K562 (cell line): ENCODE data around the gene SARS1. TPM values are rescaled to one million over a fixed set of nuclear protein-coding genes. Genes with fewer than 3 reads are reported as not detected.

ENCODE experiments used
- CXXC5 ChIP-seq: fragments of 250-450 bp; sonication (Bioruptor Pico); IDR thresholded peaks from 2 replicates; pipeline ENCODE4 v1.8.0; 2022; ENCODE audit warnings: inconsistent platforms, mild to moderate bottlenecking, moderate library complexity
- EHMT2 ChIP-seq: fragments of 450-650 bp; IDR thresholded peaks from 2 replicates; pipeline ENCODE4 v1.6.1; 2018; ENCODE audit warnings: antibody characterized with exemption
- GABPB1 ChIP-seq: sonication (generic); formaldehyde crosslinking; IDR thresholded peaks from 2 replicates; pipeline ENCODE4 v1.8.0; 2022; ENCODE audit warnings: mild to moderate bottlenecking, missing genetic modification reagents
- HEY1 ChIP-seq: fragments of 250-450 bp; sonication (Bioruptor Pico); IDR thresholded peaks from 2 replicates; pipeline ENCODE4 v1.5.0; 2020; ENCODE audit warnings: mild to moderate bottlenecking, moderate library complexity, borderline replicate concordance
- HNRNPLL ChIP-seq: fragments of 200-400 bp; formaldehyde crosslinking; IDR thresholded peaks from 2 replicates; pipeline ENCODE4 v1.6.1; 2017; ENCODE audit warnings: low read length, low read depth, mild to moderate bottlenecking; ENCODE audit not compliant: poor library complexity, severe bottlenecking
- KDM5B ChIP-seq: fragments of 200-600 bp; sonication (generic); IDR thresholded peaks from 2 replicates; pipeline ENCODE4 v1.6.1; 2012; ENCODE audit warnings: low read depth, mild to moderate bottlenecking, moderate library complexity, low read length, control low read depth, inconsistent platforms; ENCODE audit not compliant: insufficient replicate concordance
- MAFF ChIP-seq: IDR thresholded peaks from 2 replicates; pipeline ENCODE4 v1.6.1; 2012; ENCODE audit warnings: low read length, improper control_type of control experiment
- MAFG ChIP-seq: fragments of 450-650 bp; conservative IDR thresholded peaks from 2 replicates; pipeline ENCODE4 v1.6.1; 2016; ENCODE audit warnings: missing genetic modification characterization, missing compliant biosample characterization
- MCM5 ChIP-seq: fragments of 450-650 bp; IDR thresholded peaks from 2 replicates; pipeline ENCODE4 v1.6.1; 2016; ENCODE audit warnings: low read depth
- NKRF ChIP-seq: fragments of 450-650 bp; IDR thresholded peaks from 2 replicates; pipeline ENCODE4 v1.6.1; 2016; ENCODE audit warnings: borderline replicate concordance
- NONO ChIP-seq, 2 experiments: fragments of 200-400 bp in 1 of 2; fragments of 450-650 bp in 1 of 2; formaldehyde crosslinking in 1 of 2; IDR thresholded peaks; 2 replicates each; pipeline ENCODE4 v1.6.1; 2017; ENCODE audit warnings: low read depth in 2 of 2, mild to moderate bottlenecking in 2 of 2, moderate library complexity in 2 of 2, low read length in 1 of 2
- NR0B1 ChIP-seq: fragments of 450-650 bp; IDR thresholded peaks from one replicate; pipeline ENCODE4 v1.6.1; 2018; ENCODE audit warnings: mild to moderate bottlenecking, moderate library complexity; ENCODE audit not compliant: partially characterized antibody
- NR1H2 ChIP-seq: sonication (generic); formaldehyde crosslinking; IDR thresholded peaks from 2 replicates; pipeline ENCODE4 v1.4.0; 2020; ENCODE audit warnings: mild to moderate bottlenecking, missing genetic modification reagents
- SIN3A ChIP-seq, 2 experiments: fragments of 150-350 bp in 1 of 2; IDR thresholded peaks; 2 replicates each; pipeline ENCODE4 v1.6.1; 2011 to 2016; ENCODE audit warnings: borderline replicate concordance in 2 of 2, low read depth in 2 of 2, low read length in 2 of 2, mild to moderate bottlenecking in 2 of 2, moderate library complexity in 2 of 2; ENCODE audit not compliant: control insufficient read depth in 1 of 2
- SIRT6 ChIP-seq: IDR thresholded peaks from one replicate; pipeline ENCODE4 v1.6.1; 2012; ENCODE audit warnings: low read depth, mild to moderate bottlenecking, control low read depth, inconsistent platforms, low read length, moderate library complexity
- SP2 ChIP-seq: IDR thresholded peaks from 2 replicates; pipeline ENCODE4 v1.6.1; 2011; ENCODE audit warnings: mild to moderate bottlenecking, low read depth, low read length, moderate library complexity; ENCODE audit not compliant: poor library complexity, severe bottlenecking; ENCODE audit errors: extremely low read depth
- TAF1 ChIP-seq: IDR thresholded peaks from 2 replicates; pipeline ENCODE4 v1.6.1; 2011; ENCODE audit warnings: mild to moderate bottlenecking, low read length, moderate library complexity; ENCODE audit not compliant: insufficient read depth, control insufficient read depth, severe bottlenecking; ENCODE audit errors: extremely low read depth
- TCF7 ChIP-seq: sonication (generic); IDR thresholded peaks from 2 replicates; pipeline ENCODE4 v1.6.1; 2016; ENCODE audit warnings: antibody characterized with exemption, borderline replicate concordance
- TEAD4 ChIP-seq, 2 experiments: sonication (generic) in 1 of 2; formaldehyde crosslinking in 1 of 2; IDR thresholded peaks; 2 replicates each; pipeline versions ENCODE4 v1.6.1 to v1.8.0; 2012 to 2022; ENCODE audit warnings: borderline replicate concordance in 1 of 2, inconsistent platforms in 1 of 2, low read length in 1 of 2, mild to moderate bottlenecking in 1 of 2, missing genetic modification reagents in 1 of 2
- ZNF124 ChIP-seq: sonication (generic); formaldehyde crosslinking; IDR thresholded peaks from 2 replicates; pipeline ENCODE4 v1.8.1; 2022; ENCODE audit warnings: missing genetic modification reagents
- ZNF165 ChIP-seq: fragments of 250-450 bp; sonication (Bioruptor Pico); IDR thresholded peaks from 2 replicates; pipeline ENCODE4 v1.4.0; 2020; ENCODE audit warnings: borderline replicate concordance
- ZNF282 ChIP-seq: sonication (generic); formaldehyde crosslinking; IDR thresholded peaks from 2 replicates; pipeline ENCODE4 v1.8.1; 2023; ENCODE audit warnings: missing genetic modification reagents
- polyA plus RNA-seq, 8 experiments: library from polyadenylated mRNA; depleted of rRNA in 4 of 8; stranded (reverse) in 5 of 8; unstranded in 3 of 8; fragments of >200 nt; fragmentation: Nextera tagmentation in 2 of 8; fragmentation: Illumina TruSeq in 1 of 8; extraction: Ambion mirVana in 2 of 8; extraction: Trizol in 1 of 8; gene quantifications; 2 replicates each; pipeline versions ENCODE4 v1.2.1 to v1.2.3, GENCODE V29; 2011 to 2014; ENCODE audit warnings: inconsistent platforms in 1 of 8, missing spikeins in 1 of 8
- total RNA-seq, 7 experiments: library from RNA; depleted of rRNA in 6 of 7; stranded (reverse); fragments of >200 nt in 6 of 7; fragmentation: Illumina TruSeq in 2 of 7; extraction: Trizol in 2 of 7; gene quantifications; 2 replicates each; pipeline versions ENCODE4 v1.2.1 to v1.2.3, GENCODE V29; 2011 to 2021; ENCODE audit warnings: low replicate concordance in 1 of 7
- TF ChIP-seq, protein P1 (sequence below): IDR thresholded peaks from 3 replicates; pipeline ENCODE4 v1.6.1; 2011; ENCODE audit warnings: borderline replicate concordance, mild to moderate bottlenecking; ENCODE audit not compliant: insufficient read length, insufficient read depth

SARS1 gene
- total and polyA plus RNA-seq, 9 of the 15 experiments (the other 6 are each of a cell fraction or from before 2014, with no cell fraction given) = 221 to 623 (median 254) TPM

- peak in 1 of 2 experiments; percentile 52; a peak in 1 of 4 replicates for TF ChIP-seq NONO (IDR thresholded peaks at IDR 0.05; ENCODE audit: low read depth in 2 of 2, low read length in 1 of 2)
- no peak for TF ChIP-seq NKRF
- TF ChIP-seq SIN3A (IDR thresholded peaks at IDR 0.05; ENCODE audit: borderline replicate concordance in 2 of 2, control insufficient read depth in 1 of 2, low read depth in 2 of 2, low read length in 2 of 2) = no peak
- TF ChIP-seq, protein P1, sequence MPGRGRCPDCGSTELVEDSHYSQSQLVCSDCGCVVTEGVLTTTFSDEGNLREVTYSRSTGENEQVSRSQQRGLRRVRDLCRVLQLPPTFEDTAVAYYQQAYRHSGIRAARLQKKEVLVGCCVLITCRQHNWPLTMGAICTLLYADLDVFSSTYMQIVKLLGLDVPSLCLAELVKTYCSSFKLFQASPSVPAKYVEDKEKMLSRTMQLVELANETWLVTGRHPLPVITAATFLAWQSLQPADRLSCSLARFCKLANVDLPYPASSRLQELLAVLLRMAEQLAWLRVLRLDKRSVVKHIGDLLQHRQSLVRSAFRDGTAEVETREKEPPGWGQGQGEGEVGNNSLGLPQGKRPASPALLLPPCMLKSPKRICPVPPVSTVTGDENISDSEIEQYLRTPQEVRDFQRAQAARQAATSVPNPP = no peak
- no peak for TF ChIP-seq GABPB1
- TF ChIP-seq ZNF282 = no peak
- TF ChIP-seq ZNF165 (CRISPR knock-in tag) = no peak
- no peak for TF ChIP-seq TEAD4 (IDR thresholded peaks at IDR 0.05; ENCODE audit: low read length)
- TF ChIP-seq TEAD4 (CRISPR knock-in tag; IDR thresholded peaks at IDR 0.05; ENCODE audit: borderline replicate concordance) = no peak
- no peak for TF ChIP-seq EHMT2
- TF ChIP-seq TCF7 = no peak
- no peak for TF ChIP-seq NR0B1
- no peak for TF ChIP-seq HNRNPLL
- TF ChIP-seq MCM5 = no peak
- TF ChIP-seq MAFG (tag) = no peak
- no peak for TF ChIP-seq SP2
- no peak for TF ChIP-seq HEY1
- peak; percentile 40; the same call in 1 of the 2 replicates for TF ChIP-seq CXXC5 (CRISPR knock-in tag)
- TF ChIP-seq ZNF124 (CRISPR knock-in tag) = no peak
- no peak for TF ChIP-seq TAF1
- no peak for TF ChIP-seq NR1H2 (CRISPR knock-in tag)
- peak; percentile 10 for TF ChIP-seq KDM5B
- TF ChIP-seq MAFF = no peak
- no peak for TF ChIP-seq SIRT6
Measured at GRCh38 chr1:109249654-109250401, 36.1 kb downstream of the SARS1 start (continued).
